Duodenal mucosa (tissue), 2 donors: Measurements from ENCODE around the gene ARHGAP8.

Experiments
- H3K27ac ChIP-seq: one replicate; pipeline ENCODE4 v1.7.0; 2013; ENCODE audit warnings: low read depth, low read length
- H3K27me3 ChIP-seq, 2 donors: one replicate each; pipeline ENCODE4 v1.7.0; 2013; ENCODE audit warnings: low read length in 2 of 2, control low read depth in 1 of 2; ENCODE audit not compliant: insufficient read depth in 2 of 2, control insufficient read depth in 1 of 2
- H3K36me3 ChIP-seq, 2 donors: one replicate each; pipeline ENCODE4 v1.7.0; 2013; ENCODE audit warnings: low read length in 2 of 2, control low read depth in 1 of 2; ENCODE audit not compliant: insufficient read depth in 2 of 2, control insufficient read depth in 1 of 2
- H3K4me1 ChIP-seq, 2 donors: one replicate each; pipeline ENCODE4 v1.7.0; 2013; ENCODE audit warnings: low read length in 2 of 2, control low read depth in 1 of 2; ENCODE audit not compliant: insufficient read depth in 2 of 2, control insufficient read depth in 1 of 2
- H3K4me3 ChIP-seq, 2 donors: one replicate each; pipeline ENCODE4 v1.7.0; 2013; ENCODE audit warnings: low read length in 2 of 2, low read depth in 1 of 2
- H3K9ac ChIP-seq, 2 donors: one replicate each; pipeline ENCODE4 v1.7.0; 2013; ENCODE audit warnings: low read length in 2 of 2, low read depth in 1 of 2
- H3K9me3 ChIP-seq, 2 donors: one replicate each; pipeline ENCODE4 v1.7.0; 2013; ENCODE audit warnings: low read length in 2 of 2, control low read depth in 1 of 2; ENCODE audit not compliant: control insufficient read depth in 1 of 2

The ARHGAP8 gene

DNA sequence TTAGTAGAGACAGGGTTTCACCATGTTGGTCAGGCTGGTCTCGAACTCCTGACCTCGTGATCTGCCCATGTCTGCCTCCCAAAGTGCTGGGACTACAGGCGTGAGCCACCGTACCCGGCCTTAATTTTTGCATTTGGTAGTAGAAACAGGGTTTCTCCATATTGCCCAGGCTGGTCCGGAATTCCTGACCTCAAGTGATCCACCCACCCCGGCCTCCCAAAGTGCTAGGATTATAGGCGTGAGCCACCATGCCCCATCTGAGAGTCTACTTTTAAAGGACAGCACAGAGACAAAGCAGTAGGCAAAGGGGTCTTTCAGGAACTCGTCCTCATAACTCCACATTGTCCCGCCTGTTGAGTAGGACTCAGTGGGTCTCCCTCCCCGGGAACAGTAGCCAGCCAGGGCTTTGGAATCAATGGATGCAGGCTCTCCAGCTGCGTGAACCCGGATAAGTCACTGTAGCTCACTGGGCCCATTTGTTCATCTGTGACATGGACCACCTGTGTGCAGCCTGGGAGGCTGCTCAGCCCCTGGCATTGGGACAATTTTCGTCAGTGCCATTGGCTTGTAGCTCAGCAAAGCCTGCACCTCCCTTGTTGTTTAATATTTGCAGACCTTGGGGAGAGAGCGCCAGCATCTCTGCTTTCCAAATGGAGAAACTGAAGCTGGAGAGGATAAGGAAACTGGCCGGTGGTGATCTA lies 86.1 kb downstream of the ARHGAP8 start:
- Histone ChIP-seq H3K9ac (no peak overlapping the region), H3K27ac (no peak overlapping the region), H3K36me3 (peaks cover 4 to 6% of the 10 kb centered on the region in 2 donors), H3K4me1 (no peaks in the 10 kb centered on the region), H3K9me3 (no peaks in the 10 kb centered on the region), H3K4me3 (no peak overlapping the region), H3K27me3 (no peaks in the 10 kb centered on the region)

DNA sequence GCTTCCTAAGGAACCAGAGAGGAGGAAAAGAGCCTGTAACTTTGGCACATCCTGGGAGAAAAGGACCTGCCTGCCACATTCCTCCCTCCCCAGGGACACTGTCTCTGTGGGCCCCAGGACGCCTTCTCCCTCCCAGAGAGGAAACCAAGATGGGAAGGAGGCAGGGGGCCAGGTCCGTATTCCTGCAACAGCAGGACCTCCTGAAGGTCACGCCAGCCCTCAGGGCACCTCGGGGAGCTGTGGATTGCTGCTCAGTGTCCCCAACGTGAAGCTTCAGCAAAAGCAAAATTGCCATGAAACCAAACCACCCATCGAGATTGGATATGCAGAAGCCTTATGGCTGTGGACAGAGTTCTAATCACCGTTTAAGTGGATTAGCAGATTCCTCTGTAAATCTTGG lies 86.7 kb downstream of the ARHGAP8 start:
- no peaks in the 10 kb centered on the region for H3K9me3 ChIP-seq
- no peak overlapping the region for H3K4me3 ChIP-seq
- H3K36me3 ChIP-seq: peaks cover 4 to 6% of the 10 kb centered on the region in 2 donors
- H3K4me1 ChIP-seq: no peaks in the 10 kb centered on the region
- H3K27ac ChIP-seq: no peak overlapping the region
- H3K9ac ChIP-seq: no peak overlapping the region
- no peaks in the 10 kb centered on the region for H3K27me3 ChIP-seq

DNA sequence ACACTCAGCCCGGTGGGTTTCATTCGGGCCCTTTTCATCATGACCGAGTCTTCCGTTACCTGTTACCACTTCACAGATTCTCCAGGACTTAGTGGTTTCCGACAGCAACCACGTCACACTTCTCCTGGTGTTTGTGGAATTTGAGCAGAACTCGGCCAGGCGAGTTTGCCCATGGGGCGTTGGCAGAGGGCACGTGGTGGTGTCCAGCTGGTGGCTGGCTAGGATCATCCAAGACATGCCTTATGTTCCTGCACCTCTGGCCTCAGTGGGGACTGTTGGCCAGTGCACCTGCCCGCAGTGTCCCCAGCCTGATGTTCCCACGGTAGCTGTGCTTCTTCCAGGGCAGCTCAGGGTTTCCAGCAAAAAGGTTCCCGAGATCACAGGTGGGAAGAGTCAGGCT lies 87.3 kb downstream of the ARHGAP8 start:
- H3K4me3 ChIP-seq: no peak overlapping the region
- H3K4me1 ChIP-seq: no peaks in the 10 kb centered on the region
- no peaks in the 10 kb centered on the region for H3K9me3 ChIP-seq
- H3K36me3 ChIP-seq: peaks cover 4 to 6% of the 10 kb centered on the region in 2 donors
- no peaks in the 10 kb centered on the region for H3K27me3 ChIP-seq
- H3K27ac ChIP-seq: no peak overlapping the region
- H3K9ac ChIP-seq: no peak overlapping the region

DNA sequence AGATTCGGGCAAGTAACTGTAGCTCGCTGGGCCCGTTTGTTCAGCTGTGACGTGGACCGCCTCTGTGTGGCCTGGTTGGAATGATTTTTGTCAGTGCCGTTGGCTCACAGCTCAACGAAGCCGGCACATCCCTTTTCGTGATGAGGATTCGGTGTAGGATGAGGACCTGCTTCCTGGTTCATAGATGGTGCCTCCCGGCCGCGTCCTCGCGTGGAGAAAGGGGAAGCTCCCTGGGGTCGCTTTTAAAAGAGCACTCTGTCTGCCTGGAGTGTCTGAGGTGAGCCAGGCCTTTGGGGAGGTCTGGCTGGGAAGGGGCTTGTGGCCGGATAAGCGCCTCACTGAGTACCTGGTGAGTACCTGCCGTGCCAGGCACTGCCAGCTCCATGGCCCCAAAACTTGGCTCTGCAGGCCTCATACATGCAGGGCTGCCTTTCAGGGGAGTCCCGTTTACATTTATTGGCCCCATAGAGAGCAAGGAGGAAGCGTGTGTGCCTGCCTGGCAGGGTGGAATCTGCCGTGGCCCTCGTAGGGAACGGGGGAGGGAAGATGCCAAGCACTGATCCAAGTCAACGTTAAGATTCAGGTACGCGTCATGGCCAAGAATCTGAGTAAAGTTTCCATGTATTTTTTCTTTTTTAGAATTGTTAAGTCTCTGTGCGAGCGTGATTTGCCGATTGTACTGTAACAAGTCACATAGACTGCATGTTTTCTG lies 88.4 kb downstream of the ARHGAP8 start:
- Histone ChIP-seq H3K36me3 (peaks cover 3 to 4% of the 10 kb centered on the region in 2 donors), H3K9ac (no peak overlapping the region), H3K27me3 (no peaks in the 10 kb centered on the region), H3K9me3 (no peaks in the 10 kb centered on the region), H3K4me1 (no peaks in the 10 kb centered on the region), H3K27ac (no peak overlapping the region), H3K4me3 (no peak overlapping the region)

DNA sequence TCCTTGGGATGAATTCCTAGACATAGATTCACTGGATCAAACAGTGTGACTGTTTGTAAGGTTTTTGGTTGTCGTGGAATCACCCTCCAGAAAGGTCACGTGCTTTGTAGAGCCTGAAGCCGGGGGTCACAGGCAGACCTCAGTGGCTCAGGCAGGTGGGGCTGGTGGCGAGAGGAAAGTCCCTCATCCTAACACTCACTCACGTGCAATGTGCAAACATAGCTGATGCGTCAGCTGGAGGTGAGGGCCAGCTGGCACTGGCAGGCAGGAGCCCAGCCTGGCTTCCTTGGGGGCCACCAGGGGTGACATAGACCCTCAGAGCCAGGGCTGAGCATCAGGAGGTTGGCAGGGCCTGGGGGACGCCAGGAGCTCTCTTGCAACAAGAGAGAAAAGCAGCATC lies 90.0 kb downstream of the ARHGAP8 start:
- Histone ChIP-seq H3K27ac (no peak overlapping the region), H3K36me3 (peaks cover 0 to 2% of the 10 kb centered on the region in 2 donors), H3K27me3 (no peaks in the 10 kb centered on the region), H3K9me3 (no peaks in the 10 kb centered on the region), H3K9ac (no peak overlapping the region), H3K4me3 (no peak overlapping the region), H3K4me1 (no peaks in the 10 kb centered on the region)

DNA sequence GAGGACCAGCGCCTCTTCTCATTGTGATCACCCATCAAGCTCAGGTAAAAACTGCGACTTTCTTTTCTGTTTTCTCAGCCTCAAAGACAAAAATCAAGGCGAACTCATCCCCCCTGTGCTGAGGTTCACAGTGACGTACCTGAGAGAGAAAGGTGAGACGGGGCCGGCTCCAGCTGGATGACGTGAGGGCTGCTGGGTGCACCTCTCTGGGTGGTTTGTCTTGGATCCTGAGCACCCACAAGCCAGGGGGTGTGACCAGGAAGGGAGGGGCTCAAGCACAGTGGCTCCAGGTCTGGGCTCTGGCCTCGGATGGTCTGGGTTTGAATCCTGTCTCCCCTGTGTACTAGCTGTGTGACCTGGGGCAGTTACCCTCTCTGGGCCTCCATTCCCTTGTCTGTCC lies 92.8 kb downstream of the ARHGAP8 start:
- no peaks in the 10 kb centered on the region for H3K9me3 ChIP-seq
- no peak overlapping the region for H3K4me3 ChIP-seq
- H3K27ac ChIP-seq: no peak overlapping the region

DNA sequence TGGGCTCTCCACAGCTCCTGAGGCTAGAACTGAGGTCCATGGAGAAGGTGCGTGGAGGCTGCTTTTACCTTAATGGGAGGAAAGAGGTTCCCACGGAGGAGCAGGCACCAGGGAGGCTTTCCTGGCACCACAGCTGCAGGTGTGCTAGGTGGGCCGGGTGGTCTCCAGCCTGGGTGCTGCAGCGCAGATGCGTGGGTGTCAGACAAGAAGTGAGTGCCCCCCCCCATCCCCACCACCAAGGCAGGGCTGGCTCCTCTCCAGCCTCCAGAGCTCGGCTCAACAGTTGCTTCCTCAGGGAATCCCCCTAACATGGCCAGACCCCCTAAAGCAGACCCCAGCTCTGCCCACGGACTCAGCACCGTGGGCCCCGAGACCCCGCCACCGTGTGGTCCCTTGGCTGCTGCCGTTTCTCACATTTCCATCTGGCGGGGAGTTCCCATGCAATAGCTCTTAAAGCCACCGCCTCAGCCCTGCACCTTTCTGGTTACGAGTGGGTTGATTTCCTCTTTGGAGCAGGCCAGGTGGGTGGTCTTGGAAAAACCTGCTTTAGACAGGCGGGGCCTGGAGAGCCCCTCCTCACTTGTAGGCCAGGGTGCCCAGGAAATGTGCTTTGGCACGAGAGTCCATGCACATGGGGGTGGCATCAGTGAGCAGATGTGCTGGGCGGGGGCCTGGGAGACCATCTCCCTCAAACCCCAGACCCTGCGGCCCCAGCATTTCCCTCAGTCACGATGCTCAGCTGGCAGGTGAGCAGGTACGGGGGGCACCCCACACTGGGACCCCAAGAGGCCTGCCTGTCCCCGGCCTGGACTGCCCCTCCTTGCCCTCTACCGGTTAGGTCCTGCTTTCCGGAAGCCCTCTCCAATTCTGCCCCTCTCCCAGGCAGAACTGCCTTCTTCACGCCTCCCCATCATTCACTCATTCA lies 93.7 kb downstream of the ARHGAP8 start:
- Histone ChIP-seq H3K9me3 (no peaks in the 10 kb centered on the region), H3K27ac (no peak overlapping the region), H3K36me3 (no peaks in the 10 kb centered on the region), H3K27me3 (no peaks in the 10 kb centered on the region), H3K4me3 (no peak overlapping the region), H3K9ac (no peak overlapping the region), H3K4me1 (no peaks in the 10 kb centered on the region)

More for the DNA sequence above, 92.8 kb downstream of the ARHGAP8 start:
- no peak overlapping the region for H3K9ac ChIP-seq
- no peaks in the 10 kb centered on the region for H3K27me3 ChIP-seq
- no peaks in the 10 kb centered on the region for H3K4me1 ChIP-seq
- no peaks in the 10 kb centered on the region for H3K36me3 ChIP-seq

DNA sequence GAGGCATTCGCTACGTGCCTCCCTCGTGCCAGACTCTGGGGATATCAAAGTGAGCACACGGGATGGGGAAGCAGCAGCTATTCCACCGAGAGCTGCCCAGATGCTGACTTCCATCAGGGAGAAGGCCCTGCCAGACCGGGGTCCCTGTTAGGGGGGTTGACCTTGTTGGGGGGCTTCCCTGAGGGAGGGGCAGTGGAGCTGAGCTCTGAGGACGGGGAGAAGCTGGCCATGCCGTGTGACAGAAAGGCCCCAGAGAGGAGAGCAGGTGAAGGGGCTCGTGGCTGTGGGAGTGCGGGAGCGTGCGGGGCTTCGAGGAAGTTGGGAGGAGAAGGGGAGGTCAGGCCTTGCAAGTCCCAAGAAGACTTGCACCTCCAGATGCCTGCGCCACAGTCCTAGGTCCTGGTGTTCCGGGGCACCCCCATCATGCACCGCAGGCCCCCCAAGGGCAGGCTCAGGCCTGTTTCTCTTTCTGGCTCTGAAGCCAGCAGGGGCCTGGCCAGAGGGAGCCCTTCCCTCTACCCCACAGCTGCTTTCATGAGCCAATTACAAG lies 94.4 kb downstream of the ARHGAP8 start:
- no peak overlapping the region for H3K27ac ChIP-seq

DNA sequence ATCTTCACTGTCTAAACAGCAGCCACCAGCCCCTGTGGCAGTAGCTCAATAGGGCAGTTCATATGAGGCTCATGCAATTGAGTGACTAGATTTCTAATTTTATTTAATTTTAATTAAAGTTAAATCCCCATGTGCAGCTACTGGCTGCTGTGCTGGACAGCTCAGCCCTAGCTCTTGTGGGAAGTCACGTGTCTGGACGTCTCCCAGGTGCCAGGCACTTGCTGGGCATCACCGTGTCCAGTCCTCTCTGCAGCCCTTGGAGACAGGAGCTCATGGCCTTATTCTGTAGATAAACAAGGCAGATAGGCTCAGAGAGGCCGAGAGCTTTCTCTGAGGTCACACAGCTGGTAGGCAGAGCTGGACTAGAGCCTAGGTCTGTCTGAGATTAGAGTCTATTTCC lies 95.0 kb downstream of the ARHGAP8 start:
- Histone ChIP-seq H3K9me3 (no peaks in the 10 kb centered on the region), H3K9ac (no peak overlapping the region), H3K36me3 (no peaks in the 10 kb centered on the region), H3K4me1 (no peaks in the 10 kb centered on the region), H3K4me3 (no peak overlapping the region), H3K27ac (no peak overlapping the region), H3K27me3 (no peaks in the 10 kb centered on the region)

More for the DNA sequence above, 94.4 kb downstream of the ARHGAP8 start:
- no peak overlapping the region for H3K4me3 ChIP-seq
- H3K9me3 ChIP-seq: no peaks in the 10 kb centered on the region
- no peaks in the 10 kb centered on the region for H3K4me1 ChIP-seq
- no peaks in the 10 kb centered on the region for H3K27me3 ChIP-seq
- no peak overlapping the region for H3K9ac ChIP-seq
- H3K36me3 ChIP-seq: no peaks in the 10 kb centered on the region
